DOHH2 (cell line): ENCODE results near the gene C6orf52.

Source experiments
- H3F3A ChIP-seq: fragments of 200-600 bp; sonication (generic), shearing (Covaris generic); 2 replicates; pipeline ENCODE4 v1.6.0; 2016; ENCODE audit warnings: antibody characterized with exemption, mild to moderate bottlenecking; ENCODE audit not compliant: control insufficient read depth, insufficient read depth
- H3K27ac ChIP-seq: fragments of 200-600 bp; sonication (generic); 2 replicates; pipeline ENCODE4 v1.5.1; 2014; ENCODE audit warnings: low read depth, mild to moderate bottlenecking, low read length, moderate library complexity
- H3K27me3 ChIP-seq: fragments of 200-600 bp; sonication (generic); 2 replicates; pipeline ENCODE4 v1.6.1; 2014; ENCODE audit warnings: mild to moderate bottlenecking, low read length, mixed read lengths; ENCODE audit not compliant: control insufficient read depth
- H3K36me3 ChIP-seq: fragments of 200-600 bp; sonication (generic); 2 replicates; pipeline ENCODE4 v1.6.1; 2014; ENCODE audit warnings: mild to moderate bottlenecking, low read length, moderate library complexity, mixed read lengths; ENCODE audit not compliant: control insufficient read depth
- H3K4me1 ChIP-seq: fragments of 200-600 bp; sonication (generic); 2 replicates; pipeline ENCODE4 v1.6.1; 2014; ENCODE audit warnings: mild to moderate bottlenecking, low read length, mixed read lengths; ENCODE audit not compliant: control insufficient read depth
- H3K4me2 ChIP-seq: fragments of 200-600 bp; sonication (generic); 2 replicates; pipeline ENCODE4 v1.6.0; 2014; ENCODE audit warnings: mild to moderate bottlenecking, low read length, moderate library complexity
- H3K4me3 ChIP-seq: fragments of 200-600 bp; sonication (generic); 2 replicates; pipeline ENCODE4 v1.5.1; 2014; ENCODE audit warnings: mild to moderate bottlenecking, low read length, mixed read lengths
- H3K79me2 ChIP-seq: fragments of 200-600 bp; sonication (generic); 2 replicates; pipeline ENCODE4 v1.6.1; 2014; ENCODE audit warnings: mild to moderate bottlenecking, low read length, mixed read lengths; ENCODE audit not compliant: control insufficient read depth
- H3K9me2 ChIP-seq: fragments of 200-600 bp; sonication (generic); replicated peaks from 2 replicates; pipeline ENCODE4 v1.6.1; 2014; ENCODE audit warnings: mild to moderate bottlenecking, low read length, mixed read lengths; ENCODE audit not compliant: control insufficient read depth
- H3K9me3 ChIP-seq: fragments of 200-600 bp; sonication (generic); 2 replicates; pipeline ENCODE4 v1.6.1; 2014; ENCODE audit warnings: antibody characterized with exemption, low read length, mixed read lengths; ENCODE audit not compliant: control insufficient read depth, insufficient read depth
- H4K20me1 ChIP-seq: fragments of 200-600 bp; sonication (generic); 2 replicates; pipeline ENCODE4 v1.6.0; 2014; ENCODE audit warnings: low read depth, mild to moderate bottlenecking, antibody characterized with exemption, low read length, moderate library complexity; ENCODE audit not compliant: control insufficient read depth, insufficient read depth
- CTCF ChIP-seq: fragments of 200-600 bp; sonication (generic); IDR thresholded peaks from one replicate; pipeline ENCODE4 v1.5.1; 2014; ENCODE audit warnings: antibody characterized with exemption, mild to moderate bottlenecking, low read depth, low read length; ENCODE audit not compliant: poor library complexity, severe bottlenecking
- EZH2phosphoT487 ChIP-seq: fragments of 200-600 bp; sonication (generic); IDR thresholded peaks from 2 replicates; pipeline ENCODE4 v1.6.1; 2017; ENCODE audit warnings: borderline replicate concordance, mild to moderate bottlenecking, antibody characterized with exemption, low read length, moderate library complexity, mixed read lengths

The C6orf52 gene

GRCh38 chr6:10624836-10625235 is 69.6 kb downstream of the C6orf52 start:
- TF ChIP-seq CTCF = no peak
- TF ChIP-seq EZH2phosphoT487 = no peak
- no peaks in the 10 kb centered on the region for H3K9me2 ChIP-seq
- no peaks in the 10 kb centered on the region for H3K4me1 ChIP-seq
- H3K36me3 ChIP-seq = peaks cover 35% of the 10 kb centered on the region
- H3K27me3 ChIP-seq = no peaks in the 10 kb centered on the region
- no peaks in the 10 kb centered on the region for H3K79me2 ChIP-seq
- H3K27ac ChIP-seq = no peak overlapping the region
- H3K9me3 ChIP-seq = no peaks in the 10 kb centered on the region
- no peak overlapping the region for H3K4me3 ChIP-seq
- H4K20me1 ChIP-seq = no peaks in the 10 kb centered on the region
- no peak overlapping the region for H3K4me2 ChIP-seq
- no peaks in the 10 kb centered on the region for H3F3A ChIP-seq

GRCh38 chr6:10621847-10622246 is 72.6 kb downstream of the C6orf52 start:
- no peaks in the 10 kb centered on the region for H3K9me2 ChIP-seq
- H3K9me3 ChIP-seq = no peaks in the 10 kb centered on the region
- H3K4me2 ChIP-seq = no peak overlapping the region
- TF ChIP-seq EZH2phosphoT487 (no peak), CTCF (no peak)
- H3K79me2 ChIP-seq = no peaks in the 10 kb centered on the region; the same call in 1 of the 2 replicates
- H3F3A ChIP-seq = no peaks in the 10 kb centered on the region
- H3K36me3 ChIP-seq = peaks cover 33% of the 10 kb centered on the region
- H3K27ac ChIP-seq = no peak overlapping the region
- no peak overlapping the region for H3K4me3 ChIP-seq
- no peaks in the 10 kb centered on the region for H3K4me1 ChIP-seq
- no peaks in the 10 kb centered on the region for H3K27me3 ChIP-seq
- no peaks in the 10 kb centered on the region for H4K20me1 ChIP-seq
